Vagina (tissue), 2 donors: ENCODE data around the gene DKK3. TPM values are rescaled to one million over a fixed set of nuclear protein-coding genes. Genes with fewer than 3 reads are reported as not detected.

Source experiments
- DNase-seq, 2 donors: peaks; one replicate each; pipeline ENCODE4 v3.0.0-alpha.2; 2017; ENCODE audit errors: extremely low spot score in 2 of 2
- H3K27ac ChIP-seq: fragments of 200-600 bp; sonication (generic); one replicate; pipeline ENCODE4 v1.5.1; 2019
- H3K27me3 ChIP-seq: fragments of 200-600 bp; sonication (generic); one replicate; pipeline ENCODE4 v1.5.1; 2019
- H3K36me3 ChIP-seq, 2 donors: fragments of 200-600 bp; sonication (generic); one replicate each; pipeline ENCODE4 v1.5.1; 2017 to 2019
- H3K4me1 ChIP-seq: fragments of 200-600 bp; sonication (generic); one replicate; pipeline ENCODE4 v1.5.1; 2019
- H3K4me3 ChIP-seq, 2 donors: fragments of 200-600 bp; sonication (generic); 1 replicate in 1 of 2; 2 replicates in 1 of 2; pipeline ENCODE4 v1.5.1; 2016 to 2019
- H3K9me3 ChIP-seq: fragments of 200-600 bp; sonication (generic); one replicate; pipeline ENCODE4 v1.5.1; 2019
- POLR2A ChIP-seq, 2 donors: fragments of 450-650 bp; IDR thresholded peaks; one replicate each; pipeline ENCODE4 v1.6.1; 2017; ENCODE audit warnings: antibody characterized with exemption in 2 of 2, mild to moderate bottlenecking in 2 of 2, moderate library complexity in 2 of 2
- POLR2AphosphoS5 ChIP-seq, 2 donors: sonication (generic); formaldehyde crosslinking; IDR thresholded peaks; one replicate each; pipeline ENCODE4 v1.9.0; 2017; ENCODE audit warnings: antibody characterized with exemption in 2 of 2, mild to moderate bottlenecking in 2 of 2, low read depth in 1 of 2; ENCODE audit not compliant: insufficient read depth in 1 of 2
- intact Hi-C: fragments of 100-400 bp; cut with DNase I; formaldehyde crosslinking; loops from one replicate; pipeline ENCODE4 v1.15.1; 2023
- total RNA-seq: library from RNA; depleted of rRNA; stranded (reverse); fragments of >200 nt; gene quantifications from one replicate; pipeline ENCODE4 v1.2.3, GENCODE V29; 2016
- TF ChIP-seq, protein P1 (sequence below), 3 experiments: fragments of 450-650 bp in 2 of 3; fragments of 200-600 bp in 1 of 3; sonication (generic) in 1 of 3; IDR thresholded peaks; one replicate each; pipeline ENCODE4 v1.5.1; 2017 to 2019; ENCODE audit warnings: antibody characterized with exemption in 3 of 3, mild to moderate bottlenecking in 2 of 3, moderate library complexity in 2 of 3

The DKK3 gene
- total RNA-seq, 1 donor from 2014 or later: 110 TPM

DNA sequence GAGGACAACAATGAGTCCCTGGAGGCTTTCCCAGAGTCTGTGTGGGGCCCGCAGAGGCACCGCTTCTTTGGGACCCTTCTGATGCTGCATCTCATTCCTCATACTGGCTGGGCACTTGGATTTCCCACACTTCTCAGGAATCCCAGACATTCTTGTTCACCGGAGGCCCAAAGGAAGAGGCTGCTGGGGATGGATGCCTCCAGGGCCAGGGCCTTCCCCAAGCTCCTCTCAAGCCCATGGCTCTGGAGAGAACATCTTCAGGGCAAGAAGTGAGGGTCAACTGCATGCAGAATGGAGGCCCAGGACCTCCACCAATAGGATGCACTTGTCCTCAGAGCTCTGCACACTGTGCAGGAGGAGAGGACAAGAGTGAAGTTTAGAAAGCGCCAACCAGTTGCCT is 34.6 kb downstream of the DKK3 start:
- TF ChIP-seq, protein P1, sequence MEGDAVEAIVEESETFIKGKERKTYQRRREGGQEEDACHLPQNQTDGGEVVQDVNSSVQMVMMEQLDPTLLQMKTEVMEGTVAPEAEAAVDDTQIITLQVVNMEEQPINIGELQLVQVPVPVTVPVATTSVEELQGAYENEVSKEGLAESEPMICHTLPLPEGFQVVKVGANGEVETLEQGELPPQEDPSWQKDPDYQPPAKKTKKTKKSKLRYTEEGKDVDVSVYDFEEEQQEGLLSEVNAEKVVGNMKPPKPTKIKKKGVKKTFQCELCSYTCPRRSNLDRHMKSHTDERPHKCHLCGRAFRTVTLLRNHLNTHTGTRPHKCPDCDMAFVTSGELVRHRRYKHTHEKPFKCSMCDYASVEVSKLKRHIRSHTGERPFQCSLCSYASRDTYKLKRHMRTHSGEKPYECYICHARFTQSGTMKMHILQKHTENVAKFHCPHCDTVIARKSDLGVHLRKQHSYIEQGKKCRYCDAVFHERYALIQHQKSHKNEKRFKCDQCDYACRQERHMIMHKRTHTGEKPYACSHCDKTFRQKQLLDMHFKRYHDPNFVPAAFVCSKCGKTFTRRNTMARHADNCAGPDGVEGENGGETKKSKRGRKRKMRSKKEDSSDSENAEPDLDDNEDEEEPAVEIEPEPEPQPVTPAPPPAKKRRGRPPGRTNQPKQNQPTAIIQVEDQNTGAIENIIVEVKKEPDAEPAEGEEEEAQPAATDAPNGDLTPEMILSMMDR (IDR thresholded peaks at IDR 0.05): no peak
- TF ChIP-seq POLR2A (IDR thresholded peaks at IDR 0.05) (no peak), POLR2AphosphoS5 (IDR thresholded peaks at IDR 0.05; ENCODE audit: insufficient read depth in 1 of 2, low read depth in 1 of 2) (no peak)
- Histone ChIP-seq H3K4me1 (peaks cover 80% of the 10 kb centered on the region), H3K36me3 (no peaks in the 10 kb centered on the region), H3K27ac (peak overlapping the region; percentile 81), H3K4me3 (no peak overlapping the region), H3K27me3 (no peaks in the 10 kb centered on the region), H3K9me3 (no peaks in the 10 kb centered on the region)
- peak in 1 of 2 donors; percentile 78 for DNase-seq
- intact Hi-C loops: loop anchor here (10.0 kb wide), 1 partner anchor 71 kb away; no protein-coding TSS in a partner anchor

DNA sequence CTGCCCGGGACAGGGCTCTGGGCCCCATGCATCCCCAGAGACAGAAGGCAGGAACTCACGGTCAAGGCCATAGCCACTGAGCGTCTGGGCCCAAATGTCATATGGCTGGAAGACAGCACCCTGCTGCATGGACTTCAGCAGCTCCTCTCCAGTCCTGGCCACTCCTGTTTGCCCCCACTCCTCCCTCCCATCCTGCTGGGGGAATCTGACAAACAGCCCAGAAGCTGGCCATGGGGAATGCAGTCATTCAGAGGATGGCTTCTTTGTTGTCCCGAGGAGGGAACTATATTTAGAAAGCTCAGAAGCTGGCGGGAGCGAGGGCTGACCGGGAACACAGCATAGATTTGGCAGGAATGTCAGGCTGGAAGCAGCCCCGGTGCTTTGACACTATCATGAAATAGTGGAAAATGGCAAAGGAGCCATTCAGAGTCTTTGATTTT is 35.0 kb downstream of the DKK3 start:
- Histone ChIP-seq H3K4me1 (peaks cover 80% of the 10 kb centered on the region), H3K27me3 (no peaks in the 10 kb centered on the region), H3K36me3 (no peaks in the 10 kb centered on the region), H3K4me3 (no peak overlapping the region), H3K9me3 (no peaks in the 10 kb centered on the region), H3K27ac (peak overlapping the region; percentile 81)
- intact Hi-C loops: loop anchor here (10.0 kb wide), 1 partner anchor 71 kb away; no protein-coding TSS in a partner anchor
- TF ChIP-seq POLR2A (IDR thresholded peaks at IDR 0.05) (no peak), POLR2AphosphoS5 (IDR thresholded peaks at IDR 0.05; ENCODE audit: insufficient read depth in 1 of 2, low read depth in 1 of 2) (peak; percentile 39 to 67)
- TF ChIP-seq, protein P1 (IDR thresholded peaks at IDR 0.05): no peak
- peak in 1 of 2 donors; percentile 87 for DNase-seq

DNA sequence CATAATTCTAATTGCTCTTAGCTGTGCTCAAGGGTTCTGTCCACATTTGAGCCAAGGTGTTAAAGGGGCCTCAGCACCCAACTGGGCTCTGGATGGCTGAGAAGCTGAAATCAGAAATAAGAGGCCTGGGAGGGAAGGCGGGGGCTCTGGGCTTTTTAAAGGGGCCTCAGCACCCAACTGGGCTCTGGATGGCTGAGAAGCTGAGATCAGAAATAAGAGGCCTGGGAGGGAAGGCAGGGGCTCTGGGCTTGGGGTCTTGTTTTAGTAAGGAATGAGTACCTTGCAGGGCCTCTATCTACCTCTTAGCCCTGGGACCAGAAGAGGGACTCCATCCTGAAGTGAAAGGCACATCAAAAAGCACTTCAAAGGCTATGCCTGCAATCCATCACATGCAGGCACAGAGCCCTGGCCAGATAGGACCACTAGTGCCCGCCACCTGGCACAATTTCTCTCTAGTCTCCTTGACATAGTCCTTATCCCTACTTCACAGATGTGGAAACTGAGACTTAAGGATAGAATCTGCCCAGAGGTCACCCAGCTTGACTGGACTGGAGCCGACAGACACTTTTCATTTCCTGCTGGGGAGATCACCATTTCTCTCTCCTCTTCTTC is 35.6 kb downstream of the DKK3 start:
- Histone ChIP-seq H3K27me3 (no peaks in the 10 kb centered on the region), H3K4me3 (no peak overlapping the region), H3K36me3 (no peaks in the 10 kb centered on the region), H3K9me3 (no peaks in the 10 kb centered on the region), H3K4me1 (peaks cover 80% of the 10 kb centered on the region), H3K27ac (peak overlapping the region; percentile 81)
- TF ChIP-seq, protein P1 (IDR thresholded peaks at IDR 0.05): no peak
- TF ChIP-seq POLR2AphosphoS5 (IDR thresholded peaks at IDR 0.05; ENCODE audit: insufficient read depth in 1 of 2, low read depth in 1 of 2): no peak
- TF ChIP-seq POLR2A (IDR thresholded peaks at IDR 0.05): no peak
- peak in 1 of 2 donors; percentile 78 for DNase-seq
- intact Hi-C loops: loop anchor here (10.0 kb wide), 1 partner anchor 72 kb away; no protein-coding TSS in a partner anchor

DNA sequence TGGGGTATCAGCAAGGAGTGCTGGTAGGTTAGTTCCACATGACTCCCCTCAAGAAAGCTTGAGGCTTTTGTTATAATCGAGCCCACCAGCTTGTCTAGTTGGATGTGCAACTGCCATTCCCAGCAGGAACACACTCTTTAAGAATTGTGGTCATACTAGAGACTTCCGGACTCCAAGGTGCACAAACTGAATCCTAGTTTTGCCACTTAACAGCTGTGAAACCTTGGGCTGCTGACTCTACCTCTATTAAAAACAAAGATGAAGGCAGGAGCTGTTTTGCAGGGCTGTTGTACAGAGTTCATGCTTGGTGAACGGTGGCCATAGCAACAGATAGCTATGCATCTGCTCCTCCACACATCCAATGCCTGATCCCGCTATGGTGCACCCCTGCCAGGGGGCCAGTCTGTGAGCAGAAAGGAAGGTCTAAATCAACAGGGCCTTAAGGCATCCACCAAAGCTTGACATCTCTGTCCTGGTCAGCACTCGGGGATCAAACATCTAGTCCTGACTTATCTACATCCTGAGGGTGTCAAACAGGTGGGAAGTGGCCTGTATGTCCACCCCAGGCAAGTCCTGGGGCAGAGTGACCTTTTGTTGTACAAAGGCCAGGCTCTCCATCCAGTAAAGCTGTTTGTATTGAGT is 36.4 kb downstream of the DKK3 start:
- DNase-seq: peak; percentile 84 to 91
- no peaks in the 10 kb centered on the region for H3K27me3 ChIP-seq
- peak overlapping the region; percentile 81 for H3K27ac ChIP-seq
- peaks cover 74% of the 10 kb centered on the region for H3K4me1 ChIP-seq
- H3K36me3 ChIP-seq: no peaks in the 10 kb centered on the region
- intact Hi-C loops: loop anchor here (10.0 kb wide), 1 partner anchor 73 kb away; no protein-coding TSS in a partner anchor
- TF ChIP-seq POLR2A (IDR thresholded peaks at IDR 0.05) (no peak), POLR2AphosphoS5 (IDR thresholded peaks at IDR 0.05; ENCODE audit: insufficient read depth in 1 of 2, low read depth in 1 of 2) (no peak)
- TF ChIP-seq, protein P1 (IDR thresholded peaks at IDR 0.05): no peak
- H3K4me3 ChIP-seq: no peak overlapping the region
- no peaks in the 10 kb centered on the region for H3K9me3 ChIP-seq
